B cell (primary cell): ENCODE results near the gene GFM2.
"Not testable (repeated sequence)": the region's sequence is repeated elsewhere in the genome, so short reads cannot be mapped to it uniquely, and the experiment has no call there.

Source experiments
- EZH2 ChIP-seq: IDR thresholded peaks from 2 replicates; pipeline ENCODE4 v1.6.1; 2012; ENCODE audit warnings: borderline replicate concordance, low read depth, mild to moderate bottlenecking, moderate library complexity, low read length; ENCODE audit not compliant: insufficient read depth, poor library complexity, severe bottlenecking
- TF ChIP-seq, protein P1 (sequence below): fragments of 200-600 bp; IDR thresholded peaks from one replicate; pipeline ENCODE4 v1.8.0; 2022; ENCODE audit warnings: antibody characterized with exemption, mild to moderate bottlenecking

DNA sequence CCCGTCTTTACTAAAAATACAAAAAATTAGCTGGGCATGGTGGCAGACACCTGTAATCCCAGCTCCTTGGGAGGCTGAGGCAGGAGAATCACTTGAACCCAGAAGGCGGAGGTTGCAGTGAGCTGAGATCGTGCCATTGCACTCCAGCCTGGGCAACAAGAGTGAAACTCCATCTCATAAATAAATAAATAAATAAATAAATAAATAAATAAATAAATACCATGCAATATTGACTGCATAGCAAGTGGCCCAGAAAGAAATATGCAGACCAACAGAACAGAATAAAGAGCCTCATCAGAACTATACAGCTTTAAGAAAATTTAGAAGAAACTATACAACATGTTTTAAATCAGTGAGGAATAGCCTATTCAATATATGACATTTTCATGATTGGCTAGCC is 88.8 kb downstream of the GFM2 start:
- TF ChIP-seq, protein P1, sequence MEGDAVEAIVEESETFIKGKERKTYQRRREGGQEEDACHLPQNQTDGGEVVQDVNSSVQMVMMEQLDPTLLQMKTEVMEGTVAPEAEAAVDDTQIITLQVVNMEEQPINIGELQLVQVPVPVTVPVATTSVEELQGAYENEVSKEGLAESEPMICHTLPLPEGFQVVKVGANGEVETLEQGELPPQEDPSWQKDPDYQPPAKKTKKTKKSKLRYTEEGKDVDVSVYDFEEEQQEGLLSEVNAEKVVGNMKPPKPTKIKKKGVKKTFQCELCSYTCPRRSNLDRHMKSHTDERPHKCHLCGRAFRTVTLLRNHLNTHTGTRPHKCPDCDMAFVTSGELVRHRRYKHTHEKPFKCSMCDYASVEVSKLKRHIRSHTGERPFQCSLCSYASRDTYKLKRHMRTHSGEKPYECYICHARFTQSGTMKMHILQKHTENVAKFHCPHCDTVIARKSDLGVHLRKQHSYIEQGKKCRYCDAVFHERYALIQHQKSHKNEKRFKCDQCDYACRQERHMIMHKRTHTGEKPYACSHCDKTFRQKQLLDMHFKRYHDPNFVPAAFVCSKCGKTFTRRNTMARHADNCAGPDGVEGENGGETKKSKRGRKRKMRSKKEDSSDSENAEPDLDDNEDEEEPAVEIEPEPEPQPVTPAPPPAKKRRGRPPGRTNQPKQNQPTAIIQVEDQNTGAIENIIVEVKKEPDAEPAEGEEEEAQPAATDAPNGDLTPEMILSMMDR, result not testable (repeated sequence)
- TF ChIP-seq EZH2, result not testable (repeated sequence)
